Parathyroid adenoma (tissue), 2 donors: ENCODE data around the gene RHOBTB1.

Source experiments
- H2AFZ ChIP-seq: fragments of 300-600 bp; sonication (generic); one replicate; pipeline ENCODE4 v1.7.0; 2017; ENCODE audit warnings: antibody characterized with exemption, mild to moderate bottlenecking
- H3K27ac ChIP-seq: fragments of 300-600 bp; sonication (generic); one replicate; pipeline ENCODE4 v1.7.0; 2017
- H3K27me3 ChIP-seq: fragments of 300-600 bp; sonication (generic); one replicate; pipeline ENCODE4 v1.7.0; 2017; ENCODE audit warnings: low read length; ENCODE audit not compliant: control insufficient read depth, insufficient read depth
- H3K36me3 ChIP-seq: fragments of 300-600 bp; sonication (generic); one replicate; pipeline ENCODE4 v1.7.0; 2017; ENCODE audit warnings: low read length; ENCODE audit not compliant: control insufficient read depth, insufficient read depth
- H3K4me1 ChIP-seq: fragments of 300-600 bp; sonication (generic); one replicate; pipeline ENCODE4 v1.7.0; 2017; ENCODE audit warnings: control low read depth
- H3K4me2 ChIP-seq: fragments of 300-600 bp; sonication (generic); one replicate; pipeline ENCODE4 v1.7.0; 2017; ENCODE audit warnings: low read length
- H3K4me3 ChIP-seq: fragments of 300-600 bp; sonication (generic); one replicate; pipeline ENCODE4 v1.7.0; 2017; ENCODE audit warnings: low read depth, low read length
- H3K79me2 ChIP-seq: fragments of 300-600 bp; sonication (generic); one replicate; pipeline ENCODE4 v1.7.0; 2017; ENCODE audit warnings: control low read depth
- H3K9ac ChIP-seq: fragments of 300-600 bp; sonication (generic); one replicate; pipeline ENCODE4 v1.7.0; 2017; ENCODE audit warnings: mild to moderate bottlenecking
- H3K9me3 ChIP-seq: fragments of 300-600 bp; sonication (generic); one replicate; pipeline ENCODE4 v1.7.0; 2017; ENCODE audit warnings: low read length; ENCODE audit not compliant: control insufficient read depth
- TF ChIP-seq, protein P1 (sequence below): fragments of 300-600 bp; sonication (generic); IDR thresholded peaks from one replicate; pipeline ENCODE4 v1.7.0; 2017; ENCODE audit warnings: antibody characterized with exemption, mild to moderate bottlenecking
- donor health status: primary hyperparathyroidism.

Gene RHOBTB1

DNA sequence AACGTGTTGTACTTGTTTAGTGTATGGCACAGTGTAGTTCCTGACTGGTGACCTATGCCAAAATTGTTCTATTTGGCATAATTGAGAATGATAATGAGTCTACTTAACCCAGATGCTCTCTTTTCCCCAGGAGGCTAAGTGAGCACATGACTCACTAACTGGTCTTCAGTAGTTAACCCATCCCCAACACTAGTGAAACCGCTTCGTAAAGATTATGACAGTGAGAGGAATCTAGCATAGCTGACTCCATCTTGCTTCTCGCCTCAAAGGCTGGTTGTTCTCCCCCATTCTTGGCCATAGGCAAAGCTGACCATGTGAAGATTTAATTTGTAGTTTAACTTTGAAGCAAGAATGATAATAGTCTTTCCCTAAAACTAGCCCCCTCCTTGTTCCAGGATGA lies 118.5 kb downstream of the RHOBTB1 start:
- H3K79me2 ChIP-seq = no peaks in the 10 kb centered on the region
- no peak overlapping the region for H3K9ac ChIP-seq
- H3K9me3 ChIP-seq = no peaks in the 10 kb centered on the region
- no peaks in the 10 kb centered on the region for H3K27me3 ChIP-seq
- no peaks in the 10 kb centered on the region for H3K36me3 ChIP-seq
- TF ChIP-seq, protein P1, sequence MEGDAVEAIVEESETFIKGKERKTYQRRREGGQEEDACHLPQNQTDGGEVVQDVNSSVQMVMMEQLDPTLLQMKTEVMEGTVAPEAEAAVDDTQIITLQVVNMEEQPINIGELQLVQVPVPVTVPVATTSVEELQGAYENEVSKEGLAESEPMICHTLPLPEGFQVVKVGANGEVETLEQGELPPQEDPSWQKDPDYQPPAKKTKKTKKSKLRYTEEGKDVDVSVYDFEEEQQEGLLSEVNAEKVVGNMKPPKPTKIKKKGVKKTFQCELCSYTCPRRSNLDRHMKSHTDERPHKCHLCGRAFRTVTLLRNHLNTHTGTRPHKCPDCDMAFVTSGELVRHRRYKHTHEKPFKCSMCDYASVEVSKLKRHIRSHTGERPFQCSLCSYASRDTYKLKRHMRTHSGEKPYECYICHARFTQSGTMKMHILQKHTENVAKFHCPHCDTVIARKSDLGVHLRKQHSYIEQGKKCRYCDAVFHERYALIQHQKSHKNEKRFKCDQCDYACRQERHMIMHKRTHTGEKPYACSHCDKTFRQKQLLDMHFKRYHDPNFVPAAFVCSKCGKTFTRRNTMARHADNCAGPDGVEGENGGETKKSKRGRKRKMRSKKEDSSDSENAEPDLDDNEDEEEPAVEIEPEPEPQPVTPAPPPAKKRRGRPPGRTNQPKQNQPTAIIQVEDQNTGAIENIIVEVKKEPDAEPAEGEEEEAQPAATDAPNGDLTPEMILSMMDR = no peak
- no peaks in the 10 kb centered on the region for H3K4me1 ChIP-seq
- no peak overlapping the region for H3K4me3 ChIP-seq
- H3K27ac ChIP-seq = no peak overlapping the region
- no peak overlapping the region for H2AFZ ChIP-seq
- H3K4me2 ChIP-seq = no peak overlapping the region

GRCh38 chr10:60823324-60823723 lies 120.7 kb downstream of the RHOBTB1 start:
- Histone ChIP-seq H3K27ac (no peak overlapping the region), H3K4me1 (no peaks in the 10 kb centered on the region), H3K79me2 (no peaks in the 10 kb centered on the region), H3K4me3 (no peak overlapping the region), H3K9ac (no peak overlapping the region), H3K4me2 (no peak overlapping the region), H3K27me3 (no peaks in the 10 kb centered on the region), H3K36me3 (no peaks in the 10 kb centered on the region), H3K9me3 (no peaks in the 10 kb centered on the region), H2AFZ (no peak overlapping the region)
- TF ChIP-seq, protein P1 = no peak

GRCh38 chr10:60822809-60823208 lies 121.2 kb downstream of the RHOBTB1 start:
- Histone ChIP-seq H3K4me2 (no peak overlapping the region), H3K9ac (no peak overlapping the region), H3K79me2 (no peaks in the 10 kb centered on the region), H3K27me3 (no peaks in the 10 kb centered on the region), H3K4me1 (no peaks in the 10 kb centered on the region), H3K27ac (no peak overlapping the region), H3K4me3 (no peak overlapping the region), H2AFZ (no peak overlapping the region), H3K9me3 (no peaks in the 10 kb centered on the region), H3K36me3 (no peaks in the 10 kb centered on the region)
- TF ChIP-seq, protein P1 = no peak

GRCh38 chr10:60821656-60822055 lies 122.3 kb downstream of the RHOBTB1 start:
- H3K36me3 ChIP-seq = no peaks in the 10 kb centered on the region
- H3K27ac ChIP-seq = no peak overlapping the region
- H3K9ac ChIP-seq = no peak overlapping the region
- H3K4me1 ChIP-seq = no peaks in the 10 kb centered on the region
- H3K4me3 ChIP-seq = no peak overlapping the region
- no peak overlapping the region for H2AFZ ChIP-seq
- H3K79me2 ChIP-seq = no peaks in the 10 kb centered on the region
- no peak overlapping the region for H3K4me2 ChIP-seq
- TF ChIP-seq, protein P1 = no peak
- H3K27me3 ChIP-seq = no peaks in the 10 kb centered on the region
- H3K9me3 ChIP-seq = no peaks in the 10 kb centered on the region

DNA sequence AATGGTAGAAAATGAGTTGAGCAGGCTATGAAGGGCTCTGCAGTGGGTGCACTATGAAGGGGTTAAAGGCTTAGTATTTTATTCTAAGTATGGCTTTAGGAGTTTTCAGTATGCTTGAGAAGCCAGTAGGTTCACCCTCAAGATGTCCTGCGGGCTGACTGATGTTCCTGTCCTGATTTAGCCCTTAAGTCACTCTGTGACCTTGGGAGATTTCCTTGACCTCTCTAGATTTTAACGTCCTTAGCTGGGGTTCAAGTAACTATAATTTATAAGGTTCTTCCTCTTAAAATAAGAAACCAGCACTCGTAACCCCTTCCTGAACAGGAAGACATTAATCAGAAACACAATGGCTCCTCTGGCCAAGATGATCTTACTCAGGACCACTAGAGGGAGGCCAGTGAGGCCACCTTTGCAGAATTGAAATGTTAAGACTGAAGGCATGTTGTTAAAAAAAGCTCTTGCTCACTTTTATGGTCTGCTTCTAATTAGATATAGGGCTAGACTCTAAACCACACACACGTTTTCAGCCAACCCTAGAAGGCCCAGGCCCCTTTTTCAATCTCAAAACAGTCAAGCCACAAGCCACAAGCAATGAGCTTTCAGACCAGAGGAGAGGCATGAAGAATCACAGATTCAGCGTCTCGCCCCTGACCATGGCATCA lies 123.8 kb downstream of the RHOBTB1 start:
- H3K36me3 ChIP-seq = no peaks in the 10 kb centered on the region
- H3K27ac ChIP-seq = no peak overlapping the region
- no peak overlapping the region for H3K4me3 ChIP-seq
- no peaks in the 10 kb centered on the region for H3K9me3 ChIP-seq
- H2AFZ ChIP-seq = no peak overlapping the region
- no peaks in the 10 kb centered on the region for H3K79me2 ChIP-seq
- H3K27me3 ChIP-seq = no peaks in the 10 kb centered on the region
- H3K4me1 ChIP-seq = no peaks in the 10 kb centered on the region
- TF ChIP-seq, protein P1 = no peak
- H3K4me2 ChIP-seq = no peak overlapping the region
- no peak overlapping the region for H3K9ac ChIP-seq
